Vagina (tissue), 2 donors: Measurements from ENCODE around the gene OXSR1.

Experiments used
- CTCF ChIP-seq, 3 experiments: fragments of 450-650 bp in 2 of 3; fragments of 200-600 bp in 1 of 3; sonication (generic) in 1 of 3; IDR thresholded peaks; one replicate each; pipeline ENCODE4 v1.5.1; 2017 to 2019; ENCODE audit warnings: antibody characterized with exemption in 3 of 3, mild to moderate bottlenecking in 2 of 3, moderate library complexity in 2 of 3
- POLR2A ChIP-seq, 2 donors: fragments of 450-650 bp; IDR thresholded peaks; one replicate each; pipeline ENCODE4 v1.6.1; 2017; ENCODE audit warnings: antibody characterized with exemption in 2 of 2, mild to moderate bottlenecking in 2 of 2, moderate library complexity in 2 of 2

- TF ChIP-seq CTCF (IDR thresholded peaks at IDR 0.05), result no peak
- TF ChIP-seq POLR2A (IDR thresholded peaks at IDR 0.05), result no peak
Observed at GRCh38 chr3:38169027-38169317, 3.6 kb downstream of the OXSR1 start.
